Measurements from ENCODE around the gene CCND1. TPM values are rescaled to one million over a fixed set of nuclear protein-coding genes. Genes with fewer than 3 reads are reported as not detected.
A peak's percentile ranks its signal among the peaks of the same experiment; 100 is the strongest.

Gene CCND1
- total RNA-seq, 1 experiment from 2014 or later: 372 TPM

DNA sequence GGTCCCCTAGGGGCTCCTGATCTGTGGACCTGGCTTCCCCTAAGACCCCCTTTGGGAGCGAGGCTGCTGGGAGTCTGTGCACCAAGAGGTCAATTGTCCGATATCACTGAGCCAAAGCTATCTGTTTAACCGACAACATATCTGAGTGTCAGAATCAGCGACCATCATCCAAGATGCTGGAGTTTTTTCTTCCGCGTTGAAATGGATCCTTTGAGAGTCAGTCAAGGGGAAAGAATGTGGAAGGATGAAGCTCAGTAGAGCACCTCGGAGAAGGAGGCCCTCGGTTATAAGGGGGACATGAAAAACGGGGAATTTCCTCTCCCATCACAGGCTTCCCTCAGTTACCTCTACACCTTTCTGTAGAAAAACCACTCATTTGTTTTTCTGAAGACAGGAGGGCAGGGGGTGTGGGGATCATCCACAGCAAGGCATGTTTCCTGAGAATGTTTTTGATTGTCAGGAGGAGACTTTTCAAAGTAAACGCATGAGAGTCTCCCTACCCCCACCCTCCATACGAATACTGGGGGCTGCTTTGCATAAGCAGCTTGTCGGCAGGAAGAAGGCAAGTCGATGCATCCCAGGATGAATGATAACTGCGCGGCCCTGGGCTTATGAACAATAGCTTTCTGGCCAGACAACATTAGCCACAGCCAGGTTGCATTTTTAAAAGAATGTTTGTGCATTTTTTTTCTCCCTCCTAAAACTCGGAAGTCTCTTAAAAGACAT lies 37.7 kb upstream of the CCND1 start:
- no peak overlapping the region for H4K91ac ChIP-seq (ENCODE audit: insufficient read length, low read depth, low read length)
- H3K9ac ChIP-seq (ENCODE audit: extremely low read depth, insufficient read length, low read length): no peak overlapping the region
- no peaks in the 10 kb centered on the region for H3K23me2 ChIP-seq (ENCODE audit: insufficient read length, low read depth, low read length, poor library complexity, severe bottlenecking)
- H2BK15ac ChIP-seq (ENCODE audit: low read depth, low read length): no peak overlapping the region
- Mint-ChIP-seq H3K4me3 (peak overlapping the region; percentile 30 to 66; a peak in 2 of 5 replicates), H3K27me3 (ENCODE audit: low read depth) (peaks cover 27% of the 10 kb centered on the region), H3K4me1 (peaks cover 29 to 34% of the 10 kb centered on the region in 2 experiments), H3K36me3 (ENCODE audit: insufficient read depth in 1 of 3, low read depth in 3 of 3) (peaks cover 0 to 18% (median 2%) of the 10 kb centered on the region in 3 experiments; a peak in 5 of 7 replicates), H3K9me3 (peaks cover 2 to 16% of the 10 kb centered on the region in 2 experiments; a peak in 4 of 5 replicates), H3K27ac (peak overlapping the region; percentile 39 to 96 (median 76); a peak in 4 of 7 replicates)
- no peaks in the 10 kb centered on the region for H3K79me1 ChIP-seq (ENCODE audit: insufficient read depth, low read depth, low read length, poor library complexity, severe bottlenecking)
- no peaks in the 10 kb centered on the region for H3K27me3 ChIP-seq (ENCODE audit: insufficient read depth, low read length)
- H3K14ac ChIP-seq (ENCODE audit: insufficient read depth, low read length): peak overlapping the region; percentile 17; the same call in 1 of the 2 replicates
- no peak overlapping the region for H2AK5ac ChIP-seq (ENCODE audit: insufficient read length, low read length)
- no peak overlapping the region for H3T11ph ChIP-seq (ENCODE audit: low read length)
- H3K27ac ChIP-seq (ENCODE audit: insufficient read length, low read depth, low read length): no peak overlapping the region
- H3K23ac ChIP-seq (ENCODE audit: insufficient read length, low read depth, low read length): no peak overlapping the region
- no peak overlapping the region for H2BK5ac ChIP-seq (ENCODE audit: insufficient read length, low read length)
- no peak overlapping the region for H2BK20ac ChIP-seq (ENCODE audit: low read depth, low read length, poor library complexity, severe bottlenecking)
- no peak overlapping the region for H3K56ac ChIP-seq (ENCODE audit: insufficient read length, low read depth, low read length)
- H4K8ac ChIP-seq (replicated peaks; ENCODE audit: insufficient read length, low read depth, low read length): no peak overlapping the region
- peaks cover 4% of the 10 kb centered on the region; the same call in 1 of the 2 replicates for H3K4me1 ChIP-seq (ENCODE audit: insufficient read depth, low read length)
- WGBS (ENCODE audit: extremely low coverage, insufficient read length, low lambda C conversion rate): no CpG with 5 or more reads among the region's 16 CpGs
- no peak for DNase-seq
- peak overlapping the region; percentile 40 for H2AFZ ChIP-seq (ENCODE audit: low read length)
- H3K4ac ChIP-seq (ENCODE audit: low read depth, low read length): no peak overlapping the region
- H2BK120ac ChIP-seq (ENCODE audit: low read depth, low read length, poor library complexity, severe bottlenecking): no peak overlapping the region
- no peaks in the 10 kb centered on the region for H3K9me3 ChIP-seq (ENCODE audit: control insufficient read depth, low read depth, low read length)
- TF ChIP-seq, protein P1, sequence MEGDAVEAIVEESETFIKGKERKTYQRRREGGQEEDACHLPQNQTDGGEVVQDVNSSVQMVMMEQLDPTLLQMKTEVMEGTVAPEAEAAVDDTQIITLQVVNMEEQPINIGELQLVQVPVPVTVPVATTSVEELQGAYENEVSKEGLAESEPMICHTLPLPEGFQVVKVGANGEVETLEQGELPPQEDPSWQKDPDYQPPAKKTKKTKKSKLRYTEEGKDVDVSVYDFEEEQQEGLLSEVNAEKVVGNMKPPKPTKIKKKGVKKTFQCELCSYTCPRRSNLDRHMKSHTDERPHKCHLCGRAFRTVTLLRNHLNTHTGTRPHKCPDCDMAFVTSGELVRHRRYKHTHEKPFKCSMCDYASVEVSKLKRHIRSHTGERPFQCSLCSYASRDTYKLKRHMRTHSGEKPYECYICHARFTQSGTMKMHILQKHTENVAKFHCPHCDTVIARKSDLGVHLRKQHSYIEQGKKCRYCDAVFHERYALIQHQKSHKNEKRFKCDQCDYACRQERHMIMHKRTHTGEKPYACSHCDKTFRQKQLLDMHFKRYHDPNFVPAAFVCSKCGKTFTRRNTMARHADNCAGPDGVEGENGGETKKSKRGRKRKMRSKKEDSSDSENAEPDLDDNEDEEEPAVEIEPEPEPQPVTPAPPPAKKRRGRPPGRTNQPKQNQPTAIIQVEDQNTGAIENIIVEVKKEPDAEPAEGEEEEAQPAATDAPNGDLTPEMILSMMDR (conservative IDR thresholded peaks at IDR 0.05): no peak
- H4K5ac ChIP-seq (ENCODE audit: insufficient read length, low read depth, low read length): no peak overlapping the region
- H3K4me2 ChIP-seq (ENCODE audit: insufficient read depth, insufficient read length, low read length): peak overlapping the region; percentile 16
- no peaks in the 10 kb centered on the region for H3K79me2 ChIP-seq (ENCODE audit: insufficient read depth, low read length)
- no peak overlapping the region for H3K18ac ChIP-seq (ENCODE audit: insufficient read length, low read depth, low read length)
- H2BK12ac ChIP-seq (ENCODE audit: insufficient read length, low read depth, low read length): no peak overlapping the region
- H4K20me1 ChIP-seq (ENCODE audit: control insufficient read depth, insufficient read depth, insufficient read length): no peaks in the 10 kb centered on the region
